ENCODE results near the gene NUDT13. TPM values are rescaled to one million over a fixed set of nuclear protein-coding genes. Genes with fewer than 3 reads are reported as not detected.

Gene NUDT13
- total RNA-seq, 2 donors from 2014 or later, result 0.90 to 1.5 TPM

- TF ChIP-seq CTCF (IDR thresholded peaks at IDR 0.05), result no peak
- H3K4me1 ChIP-seq, result peaks cover 0 to 18% of the 10 kb centered on the region in 2 donors
- H3K4me3 ChIP-seq, result no peak overlapping the region
- H3K9me3 ChIP-seq, result no peaks in the 10 kb centered on the region
- DNase-seq (ENCODE audit: low spot score), result no peak
- peak overlapping the region in 1 of 2 donors; percentile 96 for H3K27ac ChIP-seq
- H3K36me3 ChIP-seq, result peaks cover 15% of the 10 kb centered on the region
- H3K27me3 ChIP-seq, result no peaks in the 10 kb centered on the region
These were observed 9.7 kb downstream of the NUDT13 start for GRCh38 chr10:73119952-73120351.

GRCh38 chr10:73126343-73126742, 16.1 kb downstream of the NUDT13 start:
- H3K27me3 ChIP-seq, result no peaks in the 10 kb centered on the region

GRCh38 chr10:73131301-73131700, 21.0 kb downstream of the NUDT13 start:
- no peak for TF ChIP-seq CTCF (IDR thresholded peaks at IDR 0.05)

More at GRCh38 chr10:73126343-73126742, 16.1 kb downstream of the NUDT13 start:
- no peak overlapping the region for H3K4me3 ChIP-seq
- TF ChIP-seq CTCF (IDR thresholded peaks at IDR 0.05), result no peak
- H3K36me3 ChIP-seq, result peaks cover 56% of the 10 kb centered on the region
- no peaks in the 10 kb centered on the region for H3K9me3 ChIP-seq
- H3K27ac ChIP-seq, result no peak overlapping the region
- DNase-seq (ENCODE audit: low spot score), result no peak
- no peaks in the 10 kb centered on the region for H3K4me1 ChIP-seq

GRCh38 chr10:73131913-73132686, 21.8 kb downstream of the NUDT13 start:
- no peak for DNase-seq (ENCODE audit: low spot score)
- Histone ChIP-seq H3K36me3 (peaks cover 86% of the 10 kb centered on the region), H3K27me3 (no peaks in the 10 kb centered on the region), H3K4me3 (no peak overlapping the region), H3K9me3 (no peaks in the 10 kb centered on the region), H3K4me1 (no peaks in the 10 kb centered on the region), H3K27ac (no peak overlapping the region)
- TF ChIP-seq CTCF (IDR thresholded peaks at IDR 0.05), result no peak

More at GRCh38 chr10:73131301-73131700, 21.0 kb downstream of the NUDT13 start:
- Histone ChIP-seq H3K4me3 (no peak overlapping the region), H3K4me1 (no peaks in the 10 kb centered on the region), H3K27ac (no peak overlapping the region), H3K9me3 (no peaks in the 10 kb centered on the region), H3K27me3 (no peaks in the 10 kb centered on the region), H3K36me3 (peaks cover 90% of the 10 kb centered on the region)
- no peak for DNase-seq (ENCODE audit: low spot score)

GRCh38 chr10:73134727-73135126, 24.5 kb downstream of the NUDT13 start:
- DNase-seq (ENCODE audit: low spot score), result no peak
- Histone ChIP-seq H3K27me3 (no peaks in the 10 kb centered on the region), H3K4me1 (no peaks in the 10 kb centered on the region), H3K27ac (no peak overlapping the region), H3K4me3 (no peak overlapping the region), H3K9me3 (no peaks in the 10 kb centered on the region), H3K36me3 (peaks cover 86% of the 10 kb centered on the region)
- no peak for TF ChIP-seq CTCF (IDR thresholded peaks at IDR 0.05)
